LNCaP clone FGC (cell line): Measurements from ENCODE around the gene ZBTB39.

ENCODE experiments used
- DNase-seq: peaks from one replicate; pipeline ENCODE4 v3.0.0-alpha.2; 2011; ENCODE audit warnings: low read depth
- H3K4me3 ChIP-seq: 2 replicates; pipeline ENCODE4 v1.5.1; 2011; ENCODE audit warnings: mild to moderate bottlenecking, low read depth, low read length, control low read depth
- TF ChIP-seq, protein P1 (sequence below): IDR thresholded peaks from 2 replicates; pipeline ENCODE4 v1.5.1; 2012; ENCODE audit warnings: mild to moderate bottlenecking; ENCODE audit not compliant: control insufficient read depth, insufficient read depth; ENCODE audit errors: extremely low read depth

ZBTB39 gene

DNA sequence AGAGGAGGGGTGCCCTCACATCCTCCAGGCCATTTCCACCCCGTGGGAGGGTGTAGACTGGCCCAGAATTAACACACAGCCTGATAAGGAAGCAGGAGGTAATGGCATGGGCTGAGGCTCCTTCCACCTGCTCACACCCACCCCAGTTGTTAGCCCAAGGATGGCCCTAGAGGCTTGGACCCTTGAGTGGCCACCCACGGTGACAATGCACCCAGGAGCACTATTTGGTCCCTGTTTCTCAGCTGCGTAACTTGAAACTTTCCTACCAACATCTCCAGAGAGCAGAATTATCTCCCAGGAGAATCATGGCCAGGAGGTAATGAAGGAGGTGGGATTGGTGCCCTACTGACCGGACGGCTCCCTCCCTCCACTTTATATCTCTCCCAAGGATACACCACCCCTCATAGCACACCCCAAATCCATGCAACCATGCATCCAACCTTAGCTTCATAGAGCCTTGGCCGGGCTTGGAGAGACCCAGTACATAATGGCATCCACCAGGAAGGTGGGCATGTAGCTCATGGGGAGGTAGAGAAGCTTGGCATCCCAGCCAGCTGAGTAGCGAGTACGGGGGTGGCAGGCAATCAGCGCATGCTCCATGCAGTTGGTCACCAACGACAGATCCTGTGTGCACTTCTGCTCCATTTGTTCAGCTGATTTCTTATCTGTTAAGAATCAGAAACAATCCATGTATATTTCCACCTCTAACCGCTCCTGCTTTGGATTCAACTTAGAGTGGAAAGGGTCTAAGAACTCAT, 54.6 kb downstream of the ZBTB39 start:
- H3K4me3 ChIP-seq = no peak overlapping the region
- TF ChIP-seq, protein P1, sequence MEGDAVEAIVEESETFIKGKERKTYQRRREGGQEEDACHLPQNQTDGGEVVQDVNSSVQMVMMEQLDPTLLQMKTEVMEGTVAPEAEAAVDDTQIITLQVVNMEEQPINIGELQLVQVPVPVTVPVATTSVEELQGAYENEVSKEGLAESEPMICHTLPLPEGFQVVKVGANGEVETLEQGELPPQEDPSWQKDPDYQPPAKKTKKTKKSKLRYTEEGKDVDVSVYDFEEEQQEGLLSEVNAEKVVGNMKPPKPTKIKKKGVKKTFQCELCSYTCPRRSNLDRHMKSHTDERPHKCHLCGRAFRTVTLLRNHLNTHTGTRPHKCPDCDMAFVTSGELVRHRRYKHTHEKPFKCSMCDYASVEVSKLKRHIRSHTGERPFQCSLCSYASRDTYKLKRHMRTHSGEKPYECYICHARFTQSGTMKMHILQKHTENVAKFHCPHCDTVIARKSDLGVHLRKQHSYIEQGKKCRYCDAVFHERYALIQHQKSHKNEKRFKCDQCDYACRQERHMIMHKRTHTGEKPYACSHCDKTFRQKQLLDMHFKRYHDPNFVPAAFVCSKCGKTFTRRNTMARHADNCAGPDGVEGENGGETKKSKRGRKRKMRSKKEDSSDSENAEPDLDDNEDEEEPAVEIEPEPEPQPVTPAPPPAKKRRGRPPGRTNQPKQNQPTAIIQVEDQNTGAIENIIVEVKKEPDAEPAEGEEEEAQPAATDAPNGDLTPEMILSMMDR = no peak
- no peak for DNase-seq

DNA sequence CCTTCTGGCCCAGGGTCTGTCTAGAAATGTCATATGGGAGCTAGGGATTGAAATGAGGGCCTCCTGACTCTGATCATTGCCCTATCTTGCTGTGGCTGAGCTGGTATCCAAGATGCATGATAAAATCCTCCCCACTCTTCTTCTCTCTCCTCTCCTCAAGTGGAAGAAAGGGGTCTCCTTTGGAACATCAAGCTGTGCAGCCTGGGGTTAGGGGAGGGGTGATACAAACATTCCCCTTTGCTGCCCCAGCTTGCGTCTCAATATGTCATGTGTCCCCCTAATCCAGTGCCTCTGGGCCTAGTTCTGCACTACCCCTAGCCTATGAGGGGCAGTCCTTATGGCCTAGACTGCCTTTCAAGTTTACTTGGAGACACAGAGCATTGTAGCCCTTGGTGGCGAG, 57.5 kb downstream of the ZBTB39 start:
- no peak for DNase-seq
- TF ChIP-seq, protein P1 = no peak

More for the DNA sequence above, 57.5 kb downstream of the ZBTB39 start:
- H3K4me3 ChIP-seq = no peak overlapping the region
